K562 (cell line): Measurements from ENCODE around the gene HLF.

Experiments
- CBX5 ChIP-seq: IDR thresholded peaks from 2 replicates; pipeline ENCODE4 v1.6.1; 2014; ENCODE audit warnings: low read depth, borderline replicate concordance
- CTCF ChIP-seq, 3 experiments: IDR thresholded peaks in 2 of 3; conservative IDR thresholded peaks in 1 of 3; 2 replicates each; pipeline ENCODE4 v1.5.1; 2011 to 2012; ENCODE audit warnings: low read length in 3 of 3, mild to moderate bottlenecking in 3 of 3, control low read depth in 2 of 3, improper control_type of control experiment in 1 of 3, inconsistent platforms in 1 of 3, low read depth in 1 of 3, mixed read lengths in 1 of 3, moderate library complexity in 1 of 3; ENCODE audit not compliant: insufficient read depth in 2 of 3
- FOXK2 ChIP-seq, 2 experiments: fragments of 450-650 bp; IDR thresholded peaks in 1 of 2; conservative IDR thresholded peaks in 1 of 2; 2 replicates each; pipeline ENCODE4 v1.6.1; 2016; ENCODE audit warnings: low read depth in 2 of 2, mild to moderate bottlenecking in 1 of 2
- GABPB1 ChIP-seq: sonication (generic); formaldehyde crosslinking; IDR thresholded peaks from 2 replicates; pipeline ENCODE4 v1.8.0; 2022; ENCODE audit warnings: mild to moderate bottlenecking, missing genetic modification reagents
- HNRNPUL1 ChIP-seq: fragments of 200-400 bp; formaldehyde crosslinking; IDR thresholded peaks from 2 replicates; pipeline ENCODE4 v1.6.1; 2017; ENCODE audit warnings: low read length
- SMAD4 ChIP-seq: fragments of 250-450 bp; sonication (Bioruptor Pico); conservative IDR thresholded peaks from 2 replicates; pipeline ENCODE4 v1.8.0; 2021; ENCODE audit warnings: inconsistent platforms, mild to moderate bottlenecking, moderate library complexity
- SNRNP70 ChIP-seq: fragments of 200-400 bp; formaldehyde crosslinking; optimal IDR thresholded peaks from 2 replicates; pipeline ENCODE3; 2017; ENCODE audit warnings: low read depth, low read length
- TF ChIP-seq, protein P1 (sequence below): fragments of 250-450 bp; sonication (Bioruptor Pico); IDR thresholded peaks from 2 replicates; pipeline ENCODE4 v1.5.1; 2021; ENCODE audit warnings: mild to moderate bottlenecking
- TF ChIP-seq, protein P2 (sequence below): sonication (generic); formaldehyde crosslinking; IDR thresholded peaks from 2 replicates; pipeline ENCODE4 v1.9.0; 2022; ENCODE audit warnings: mild to moderate bottlenecking, missing genetic modification reagents

- TF ChIP-seq FOXK2 (conservative IDR thresholded peaks at IDR 0.05 in 1 of 2, IDR thresholded peaks at IDR 0.05 in 1 of 2; ENCODE audit: low read depth in 2 of 2) (no peak), SNRNP70 (no peak), SMAD4 (CRISPR knock-in tag) (no peak), CBX5 (no peak), GABPB1 (CRISPR knock-in tag) (no peak), HNRNPUL1 (no peak), CTCF (IDR thresholded peaks at IDR 0.05 in 2 of 3, conservative IDR thresholded peaks at IDR 0.05 in 1 of 3; ENCODE audit: insufficient read depth in 2 of 3, low read depth in 1 of 3, low read length in 3 of 3) (no peak)
- TF ChIP-seq, protein P1, sequence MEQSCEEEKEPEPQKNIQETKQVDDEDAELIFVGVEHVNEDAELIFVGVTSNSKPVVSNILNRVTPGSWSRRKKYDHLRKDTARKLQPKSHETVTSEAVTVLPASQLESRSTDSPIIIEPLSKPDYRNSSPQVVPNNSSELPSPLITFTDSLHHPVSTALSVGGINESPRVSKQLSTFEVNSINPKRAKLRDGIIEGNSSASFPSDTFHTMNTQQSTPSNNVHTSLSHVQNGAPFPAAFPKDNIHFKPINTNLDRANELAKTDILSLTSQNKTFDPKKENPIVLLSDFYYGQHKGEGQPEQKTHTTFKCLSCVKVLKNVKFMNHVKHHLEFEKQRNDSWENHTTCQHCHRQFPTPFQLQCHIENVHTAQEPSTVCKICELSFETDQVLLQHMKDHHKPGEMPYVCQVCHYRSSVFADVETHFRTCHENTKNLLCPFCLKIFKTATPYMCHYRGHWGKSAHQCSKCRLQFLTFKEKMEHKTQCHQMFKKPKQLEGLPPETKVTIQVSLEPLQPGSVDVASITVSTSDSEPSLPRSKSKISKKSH: no peak
- TF ChIP-seq, protein P2, sequence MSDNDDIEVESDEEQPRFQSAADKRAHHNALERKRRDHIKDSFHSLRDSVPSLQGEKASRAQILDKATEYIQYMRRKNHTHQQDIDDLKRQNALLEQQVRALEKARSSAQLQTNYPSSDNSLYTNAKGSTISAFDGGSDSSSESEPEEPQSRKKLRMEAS (CRISPR knock-in tag): no peak
Measured at GRCh38 chr17:55254375-55254774, 10.4 kb upstream of the HLF start.
